ENCODE data around the gene FNIP1. TPM values are rescaled to one million over a fixed set of nuclear protein-coding genes. Genes with fewer than 3 reads are reported as not detected.
"Not testable (repeated sequence)": the region's sequence is repeated elsewhere in the genome, so short reads cannot be mapped to it uniquely, and the experiment has no call there.

FNIP1 gene
- total RNA-seq, 1 donor from 2014 or later: 29.0 TPM

DNA sequence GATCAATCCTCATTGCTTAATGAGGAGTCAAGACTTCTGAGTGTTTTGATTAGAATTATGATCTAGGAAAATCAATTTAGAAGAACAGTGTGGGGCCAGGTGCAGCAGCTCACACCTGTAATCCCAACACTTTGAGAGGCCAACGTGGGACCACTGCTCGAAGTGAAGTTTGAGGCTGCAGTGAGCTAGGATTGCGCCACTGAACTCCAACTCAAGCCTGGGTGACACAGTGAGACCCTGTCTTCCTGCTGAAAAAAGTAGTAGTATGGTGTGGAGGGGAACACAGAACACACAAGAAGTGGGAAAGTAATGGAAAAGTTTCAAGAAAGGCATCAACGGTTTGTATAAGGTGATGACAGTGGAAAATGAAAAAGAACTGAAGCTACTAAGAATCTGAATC, 9.1 kb downstream of the FNIP1 start:
- DNase-seq (ENCODE audit: extremely low read depth, low read depth, low spot score): no peak

DNA sequence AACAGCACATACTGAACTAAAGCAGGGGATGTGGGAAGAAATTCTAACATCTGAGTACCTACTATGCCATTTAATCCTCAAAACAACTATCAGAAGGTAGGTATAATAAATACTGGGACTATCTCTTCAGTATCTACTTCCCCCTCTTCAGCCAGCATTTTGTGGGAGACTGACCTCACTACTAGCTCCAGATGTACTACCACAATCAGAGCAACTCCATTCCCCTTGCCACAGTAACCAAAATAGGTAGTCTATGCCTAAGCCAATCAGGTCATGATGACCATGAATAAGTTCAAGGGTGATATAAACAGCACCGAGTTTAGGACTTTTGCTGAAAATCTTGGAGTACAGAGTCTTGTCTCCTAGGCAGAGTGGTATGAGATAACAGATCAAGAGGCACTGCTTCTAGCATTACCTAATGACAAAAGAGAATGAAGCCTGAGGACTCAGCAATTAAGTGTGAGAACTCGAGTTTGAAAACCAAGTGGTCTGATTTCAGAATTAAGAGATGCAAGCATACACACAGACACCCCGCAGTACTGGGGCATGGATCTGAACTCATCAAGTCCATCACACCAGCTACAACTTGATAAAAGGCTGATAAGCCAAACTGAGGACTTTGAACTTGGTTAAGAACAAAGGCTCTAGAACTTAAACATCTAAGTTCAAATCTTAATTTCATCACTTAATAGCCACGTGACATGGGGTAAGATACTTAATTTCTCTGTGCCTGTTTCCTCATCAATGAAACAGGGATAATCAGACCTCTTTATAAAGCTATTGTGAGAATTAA, 9.7 kb downstream of the FNIP1 start:
- DNase-seq (ENCODE audit: extremely low read depth, low read depth, low spot score): no peak

DNA sequence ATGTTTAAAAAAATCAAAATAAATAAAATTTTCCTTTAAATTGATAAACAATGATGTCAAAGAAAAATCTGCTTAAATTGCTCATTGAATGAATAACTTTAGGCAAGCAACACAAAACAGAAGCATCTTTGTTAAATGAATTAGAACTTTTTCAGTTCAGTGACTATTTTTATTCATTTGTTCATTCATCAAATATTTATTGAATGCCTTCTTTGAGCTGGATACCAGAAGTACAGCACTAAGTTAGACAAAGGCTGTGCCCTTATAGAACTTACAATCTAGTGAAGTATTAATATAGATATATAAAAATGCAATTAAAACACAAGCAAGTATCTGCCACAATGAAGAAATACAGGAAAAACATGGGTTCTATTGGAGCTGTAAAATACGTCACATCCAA, 10.8 kb downstream of the FNIP1 start:
- DNase-seq (ENCODE audit: extremely low read depth, low read depth, low spot score): no peak

DNA sequence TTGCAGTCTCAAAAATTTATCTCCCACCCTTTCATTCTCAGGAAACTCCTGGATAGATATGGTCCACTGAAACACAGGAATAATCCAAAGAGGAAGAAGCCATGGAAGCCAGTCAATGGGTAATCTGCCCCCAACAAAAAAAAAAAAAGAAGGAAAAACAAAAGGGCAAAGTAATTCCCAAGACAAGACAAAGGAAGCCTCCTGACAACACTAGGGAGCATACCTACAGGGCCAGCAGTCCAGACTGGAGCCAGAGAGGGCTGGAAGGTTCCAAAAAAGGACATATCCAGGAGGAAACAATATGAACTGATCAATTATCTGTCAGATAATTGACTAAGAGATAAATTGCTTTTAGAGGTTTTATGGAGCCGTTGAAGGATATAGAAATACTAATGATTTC, 12.9 kb downstream of the FNIP1 start:
- no peak for DNase-seq (ENCODE audit: extremely low read depth, low read depth, low spot score)

DNA sequence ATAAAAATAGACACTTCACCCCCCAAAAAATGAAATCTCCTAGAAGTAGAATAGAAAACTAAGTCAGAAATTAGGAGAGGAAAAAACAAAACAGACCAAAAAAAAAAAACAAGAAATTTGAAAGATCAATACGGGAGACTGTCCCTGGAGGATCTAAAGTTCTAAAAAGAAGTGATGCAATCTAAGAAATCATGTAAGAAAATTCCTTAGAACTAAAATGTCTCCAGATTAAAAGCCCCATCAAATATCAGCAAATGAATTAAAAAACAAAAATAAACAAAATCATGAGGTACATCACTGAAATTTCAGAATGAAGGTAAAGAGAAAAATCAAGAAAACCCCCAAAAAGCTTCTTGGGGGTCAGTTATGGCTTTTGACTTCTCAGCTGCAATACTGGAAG, 13.5 kb downstream of the FNIP1 start:
- no peak for DNase-seq (ENCODE audit: extremely low read depth, low read depth, low spot score)

DNA sequence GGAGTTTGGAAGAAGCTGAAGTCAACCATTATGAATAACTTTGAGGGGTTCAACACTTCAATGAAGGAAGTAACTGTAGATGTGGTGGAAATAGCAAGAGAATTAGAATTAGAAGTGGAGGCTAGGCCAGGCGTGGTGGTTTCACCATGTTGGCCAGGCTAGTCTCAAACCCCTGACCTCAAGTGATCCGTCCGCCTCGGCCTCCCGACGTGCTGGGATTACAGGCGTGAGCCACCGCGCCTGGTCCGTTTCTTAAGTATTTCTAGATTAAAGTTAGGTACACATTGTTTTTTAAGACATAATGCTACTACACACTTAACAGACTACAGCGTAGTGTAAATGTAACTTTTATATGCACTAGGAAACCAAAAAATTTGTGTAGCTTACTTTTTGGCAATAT, 14.1 kb downstream of the FNIP1 start:
- no peak for DNase-seq (ENCODE audit: extremely low read depth, low read depth, low spot score)

DNA sequence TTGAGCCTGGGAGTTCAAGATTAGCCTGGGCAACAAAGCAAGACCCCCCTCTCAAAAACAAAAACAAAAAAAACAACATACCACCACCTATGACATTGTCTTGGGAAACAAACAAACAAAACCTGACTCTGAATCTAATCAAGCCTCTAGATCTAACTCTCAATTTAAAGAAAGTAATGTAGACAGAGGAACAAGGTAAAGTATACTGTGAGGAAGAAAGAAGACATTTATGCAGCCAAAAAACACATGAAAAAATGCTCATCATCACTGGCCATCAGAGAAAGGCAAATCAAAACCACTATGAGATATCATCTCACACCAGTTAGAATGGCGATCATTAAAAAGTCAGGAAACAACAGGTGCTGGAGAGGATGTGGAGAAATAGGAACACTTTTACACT, 18.7 kb downstream of the FNIP1 start:
- not testable (repeated sequence) for DNase-seq (ENCODE audit: extremely low read depth, low read depth, low spot score)

DNA sequence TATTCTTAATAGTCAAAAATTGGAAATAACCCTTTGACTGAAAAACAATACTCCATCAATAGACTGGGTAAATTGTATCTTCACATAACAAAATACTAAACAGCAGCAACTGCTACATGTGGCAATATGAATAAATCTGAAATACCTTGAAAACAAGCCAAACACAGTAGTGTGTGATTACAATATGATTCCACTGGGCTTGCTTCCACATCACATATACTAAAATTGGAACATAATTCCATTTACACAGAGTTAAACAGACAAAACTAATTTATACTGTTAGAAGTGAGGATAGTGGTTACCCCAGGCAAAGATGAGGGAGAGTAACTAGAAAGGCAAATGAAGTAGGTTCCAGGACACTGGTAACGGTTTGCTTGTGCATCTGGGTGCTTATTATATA, 20.4 kb downstream of the FNIP1 start:
- DNase-seq (ENCODE audit: extremely low read depth, low read depth, low spot score): no peak

DNA sequence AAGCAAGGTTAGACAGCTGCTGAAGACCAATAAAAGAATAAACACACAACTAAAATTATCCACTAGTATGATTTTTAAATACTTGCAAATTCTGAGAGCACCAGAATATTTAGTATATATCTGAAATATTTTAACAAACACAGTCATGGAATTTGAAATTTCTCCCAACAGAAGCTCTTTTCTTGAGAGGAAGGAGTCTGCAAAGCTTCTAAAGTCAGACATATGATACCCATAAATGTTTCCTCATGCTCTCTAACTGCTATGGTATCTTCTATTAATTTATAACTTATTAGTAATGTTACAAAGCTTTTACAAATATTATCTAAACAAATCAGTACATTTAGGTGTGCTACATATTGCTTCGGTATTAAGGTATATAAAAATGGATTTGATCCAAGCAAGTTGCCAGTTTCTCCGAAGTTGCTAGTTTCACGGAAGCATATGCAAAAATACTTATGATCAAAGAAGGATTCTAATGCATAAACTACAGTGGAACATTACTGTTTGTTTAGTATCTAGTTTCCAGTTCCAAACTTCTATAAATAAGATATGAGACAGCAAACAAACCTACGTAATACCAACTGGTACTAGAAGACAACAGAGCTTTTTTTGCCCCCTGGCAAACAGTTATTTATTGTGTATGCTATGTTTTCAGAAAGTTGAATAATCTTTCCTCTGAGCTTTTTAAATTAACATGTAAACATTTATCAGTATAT, 22.0 kb downstream of the FNIP1 start:
- no peak for DNase-seq (ENCODE audit: extremely low read depth, low read depth, low spot score)

DNA sequence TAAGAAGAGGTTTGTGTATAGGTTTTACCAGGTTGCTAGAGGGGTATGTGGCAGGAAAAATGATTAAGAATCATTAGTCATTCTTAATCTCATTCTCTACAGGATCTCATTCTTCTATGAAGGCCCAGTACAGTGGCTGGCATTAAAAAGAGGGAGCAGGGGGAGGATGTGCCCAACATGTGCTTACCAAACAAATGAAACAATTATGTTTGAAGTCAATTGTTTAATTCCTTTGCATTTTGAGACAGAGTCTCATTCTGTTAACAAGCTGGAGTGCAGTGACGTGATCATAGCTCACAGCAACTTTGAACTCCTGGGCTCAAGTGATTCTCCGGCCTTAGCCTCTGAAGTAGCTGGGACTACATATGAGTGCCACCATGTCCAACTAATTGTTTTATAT, 23.0 kb downstream of the FNIP1 start:
- DNase-seq (ENCODE audit: extremely low read depth, low read depth, low spot score): no peak

DNA sequence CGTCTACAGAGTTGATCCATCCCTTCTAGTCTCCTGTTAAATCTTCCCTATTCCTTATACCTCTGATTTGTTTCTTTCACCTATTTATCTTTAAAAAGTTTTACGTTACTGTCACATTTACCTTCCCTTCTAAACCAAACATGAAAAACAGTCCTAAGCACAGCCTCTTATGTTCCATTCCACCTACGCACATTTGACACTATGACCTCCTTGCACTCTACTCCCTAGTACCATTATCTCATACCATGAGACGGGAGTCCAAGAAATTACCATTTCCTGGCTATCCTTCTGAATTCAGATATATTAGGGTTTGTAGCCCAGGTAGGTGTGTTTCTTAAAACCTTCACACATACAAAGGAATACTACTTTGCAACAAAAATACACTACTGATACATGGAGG, 25.1 kb downstream of the FNIP1 start:
- no peak for DNase-seq (ENCODE audit: extremely low read depth, low read depth, low spot score)

DNA sequence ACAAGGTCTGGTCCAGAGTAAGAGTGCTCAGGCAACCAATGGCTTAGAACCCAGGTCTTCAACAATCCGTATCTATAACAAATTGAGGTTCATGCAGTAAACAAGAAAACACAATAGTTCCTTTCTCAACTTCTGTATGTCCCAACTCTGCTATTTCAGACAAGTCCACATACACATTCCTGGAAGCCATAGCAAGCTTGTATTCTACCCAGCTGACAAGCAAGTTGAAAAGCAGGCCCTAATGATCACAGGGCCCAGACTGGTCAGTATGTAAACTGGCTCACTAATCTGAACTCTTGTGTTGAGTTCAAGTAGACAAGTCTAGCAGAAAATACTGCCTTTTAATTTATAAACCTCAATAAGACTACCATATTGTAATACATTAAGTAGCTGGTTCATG, 26.9 kb downstream of the FNIP1 start:
- no peak for DNase-seq (ENCODE audit: extremely low read depth, low read depth, low spot score)

DNA sequence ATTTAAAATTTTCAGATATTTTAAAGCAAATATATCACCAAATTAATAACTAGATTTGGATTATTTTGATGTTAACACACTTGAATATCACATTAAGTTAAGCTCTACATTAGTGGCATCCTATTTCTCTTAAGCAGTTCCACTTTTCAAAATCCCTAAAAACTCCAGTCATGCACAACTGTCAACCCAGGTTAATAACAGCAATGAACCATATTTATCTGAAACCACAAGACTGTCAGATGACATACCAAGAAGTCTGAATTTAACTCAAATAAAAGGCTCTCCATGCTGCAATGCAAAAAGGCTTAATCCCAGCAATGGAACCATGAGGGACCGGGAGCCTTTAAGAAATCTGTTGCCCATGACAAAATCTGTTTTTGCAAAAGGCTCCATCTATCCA, 27.5 kb downstream of the FNIP1 start:
- no peak for DNase-seq (ENCODE audit: extremely low read depth, low read depth, low spot score)

DNA sequence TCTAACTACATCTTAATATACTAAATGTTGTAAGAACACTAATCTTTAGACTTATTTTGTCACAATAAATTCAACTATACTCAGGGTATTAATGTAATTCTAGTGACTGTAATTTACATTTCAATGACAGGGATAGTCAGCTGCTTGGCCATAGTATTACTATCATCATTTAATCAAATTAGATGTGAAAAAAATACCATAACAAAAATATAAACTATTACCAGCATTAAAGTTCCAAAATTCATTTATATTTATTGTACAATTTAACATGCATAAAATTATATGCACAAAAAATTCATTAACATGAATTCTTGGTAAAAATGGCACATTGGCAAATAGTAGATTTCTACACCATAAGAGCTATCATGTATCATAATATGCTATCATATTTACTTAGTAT, 28.9 kb downstream of the FNIP1 start:
- DNase-seq (ENCODE audit: extremely low read depth, low read depth, low spot score): no peak

DNA sequence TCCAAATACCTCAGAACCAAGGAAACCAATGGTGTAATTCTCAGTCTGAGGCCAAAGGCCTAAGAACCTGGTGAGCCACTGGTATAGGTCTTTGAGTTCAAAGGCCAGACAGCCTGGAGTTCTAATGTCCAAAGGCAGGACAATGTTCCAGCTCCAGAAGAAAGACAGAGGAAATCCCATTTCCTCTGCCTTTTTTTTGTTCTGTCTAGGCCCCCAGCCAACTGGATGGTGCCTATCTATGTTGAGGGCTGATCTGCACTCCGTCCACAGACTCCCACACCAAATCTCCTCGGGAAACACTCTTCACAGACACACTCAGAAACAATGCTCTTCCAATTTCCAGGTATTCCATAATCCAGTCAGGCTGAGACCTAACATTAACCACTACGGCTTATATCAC, 30.1 kb downstream of the FNIP1 start:
- no peak for DNase-seq (ENCODE audit: extremely low read depth, low read depth, low spot score)

DNA sequence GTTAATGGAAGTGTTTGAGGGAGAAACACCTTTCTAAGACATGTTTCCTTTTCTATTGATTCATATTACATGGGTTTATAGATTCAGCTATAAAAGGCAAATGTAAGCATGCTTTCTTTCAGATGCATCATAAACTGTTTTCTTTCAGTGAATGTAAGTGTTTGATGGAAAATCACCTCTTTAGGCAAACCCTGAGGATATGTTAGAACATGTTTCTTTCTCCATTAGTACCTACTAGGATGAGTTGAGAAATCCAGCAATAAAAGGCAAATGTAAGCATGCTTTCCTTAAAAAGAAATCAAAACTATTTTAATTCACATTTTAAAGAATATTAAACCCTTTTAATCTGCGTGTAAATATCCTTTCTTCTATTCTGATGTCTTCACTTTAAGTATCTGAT, 31.6 kb downstream of the FNIP1 start:
- no peak for DNase-seq (ENCODE audit: extremely low read depth, low read depth, low spot score)

DNA sequence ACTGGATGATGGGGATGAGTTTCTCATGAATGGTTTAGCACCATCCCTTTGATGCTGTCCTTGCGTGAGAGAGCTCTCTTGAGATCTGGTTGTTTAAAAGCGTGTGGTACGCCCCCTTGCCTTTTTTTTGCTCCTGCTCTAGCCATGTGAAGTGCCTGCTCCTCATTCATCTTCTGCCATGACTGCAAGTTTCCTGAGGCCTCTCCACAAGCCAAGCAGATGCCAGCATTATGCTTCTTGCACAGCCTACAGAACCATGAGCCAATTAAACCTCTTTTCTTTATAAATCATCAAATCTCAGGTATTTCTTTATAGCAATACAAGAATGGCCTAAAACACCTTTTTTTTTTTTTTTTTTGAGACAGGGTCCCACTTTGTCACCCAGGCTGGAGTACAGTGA, 32.8 kb downstream of the FNIP1 start:
- DNase-seq (ENCODE audit: extremely low read depth, low read depth, low spot score): no peak

DNA sequence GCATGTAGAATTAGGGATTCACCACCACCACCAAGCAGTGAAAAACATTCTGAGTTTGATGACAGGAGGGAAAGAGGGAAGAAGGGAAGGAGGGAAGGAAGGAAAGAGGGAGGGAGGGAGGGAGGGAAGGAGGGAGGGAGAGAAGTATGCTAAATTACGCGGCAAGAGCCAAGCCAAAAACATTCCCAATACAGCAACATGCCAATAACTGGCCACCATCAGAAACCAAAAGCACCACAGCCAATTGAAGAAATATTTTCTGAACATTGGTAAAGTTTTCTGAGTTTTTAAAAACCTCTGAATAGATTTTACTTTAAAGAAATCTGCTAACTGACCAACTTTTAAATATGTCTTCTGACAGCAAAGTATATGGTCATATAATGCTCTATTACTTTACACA, 36.0 kb downstream of the FNIP1 start:
- no peak for DNase-seq (ENCODE audit: extremely low read depth, low read depth, low spot score)

DNA sequence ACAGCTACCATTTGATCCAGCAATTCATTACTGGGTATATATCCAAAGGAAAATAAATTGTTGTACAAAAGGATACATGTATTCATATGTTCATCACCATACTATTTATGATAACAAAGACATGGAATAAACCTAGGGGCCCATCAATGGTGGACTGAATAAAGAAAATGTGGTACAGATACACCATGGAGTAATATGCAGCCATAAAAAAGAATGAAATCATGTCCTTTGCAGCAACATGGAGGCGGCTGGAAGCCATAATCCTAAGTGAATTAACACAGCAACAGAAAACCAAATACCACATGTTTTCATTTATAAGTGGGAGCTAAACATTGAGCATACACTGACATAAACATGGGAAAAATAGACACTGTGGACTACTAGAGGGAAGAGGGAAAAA, 37.1 kb downstream of the FNIP1 start:
- DNase-seq (ENCODE audit: extremely low read depth, low read depth, low spot score): no peak

DNA sequence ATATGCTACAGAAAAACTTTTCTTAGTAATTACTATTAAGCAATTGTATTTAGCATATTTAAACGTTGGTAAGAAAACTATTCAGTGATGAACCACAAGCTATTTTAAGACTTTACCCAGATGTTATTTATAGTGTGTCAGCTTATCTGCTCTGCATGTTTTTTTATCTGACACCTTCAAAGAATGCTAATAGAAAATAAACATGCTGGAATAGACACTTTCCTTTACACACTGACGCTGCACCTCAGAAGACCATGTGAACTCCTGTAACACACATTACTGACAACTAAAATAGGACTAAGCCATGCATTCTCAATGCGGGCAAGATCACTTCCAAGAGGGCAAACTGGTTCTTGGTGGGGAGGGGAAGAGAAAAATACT, 38.3 kb downstream of the FNIP1 start:
- DNase-seq (ENCODE audit: extremely low read depth, low read depth, low spot score): no peak

DNA sequence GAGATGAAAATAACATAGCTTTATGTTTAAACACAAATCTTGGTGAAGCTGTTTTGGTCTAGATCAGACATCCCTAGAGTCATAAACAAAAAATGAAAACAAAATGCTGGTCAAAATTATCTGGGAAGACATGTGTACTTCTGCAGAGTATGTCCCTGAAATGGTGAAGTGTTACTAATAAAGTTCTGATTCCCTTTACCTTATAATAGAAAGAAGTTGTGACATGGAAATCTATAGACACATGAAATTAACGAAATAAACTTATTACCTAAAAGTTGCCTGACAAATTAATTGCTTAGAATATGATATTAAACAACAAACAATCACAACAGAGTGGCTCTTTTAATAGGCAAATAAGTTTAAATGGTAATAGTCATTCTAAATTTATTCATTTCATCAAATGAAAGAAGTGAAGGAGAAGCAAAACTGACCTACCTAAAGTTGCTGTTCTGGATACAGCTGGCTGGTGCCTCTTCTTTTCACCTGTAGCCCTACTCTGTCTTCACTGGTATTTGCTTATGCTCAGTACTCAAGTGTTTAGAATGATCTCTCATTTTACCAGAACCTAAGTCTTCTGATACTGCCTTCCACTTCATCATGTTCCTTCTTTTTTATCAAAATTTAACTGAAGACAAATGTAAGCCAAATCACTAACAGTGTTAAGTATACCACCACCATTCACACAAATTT, 38.8 kb downstream of the FNIP1 start:
- no peak for DNase-seq (ENCODE audit: extremely low read depth, low read depth, low spot score)

DNA sequence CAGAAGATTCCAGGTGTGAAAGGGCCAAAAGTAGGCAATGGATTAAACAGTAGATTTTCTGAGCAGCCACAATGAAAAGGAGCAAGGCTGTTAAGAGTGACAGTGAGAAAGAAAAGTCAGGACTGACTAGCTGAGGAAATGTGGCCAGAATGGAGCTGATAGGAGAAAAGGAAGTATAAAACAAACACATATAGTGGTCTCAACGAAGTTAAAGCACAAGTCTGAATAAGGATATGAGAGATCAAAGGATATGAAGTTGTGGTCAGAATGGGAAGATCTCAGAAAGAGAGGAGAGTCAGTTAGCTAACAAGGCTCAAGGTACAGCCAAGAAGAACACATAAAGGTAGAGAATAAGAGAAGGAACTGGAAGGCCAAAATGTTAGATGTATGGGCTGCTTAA, 39.9 kb downstream of the FNIP1 start:
- DNase-seq (ENCODE audit: extremely low read depth, low read depth, low spot score): no peak

Data from glomerular endothelial cell (primary cell).